ENCODE results near the gene PLEK2.
"Not testable (repeated sequence)": the region's sequence is repeated elsewhere in the genome, so short reads cannot be mapped to it uniquely, and the experiment has no call there.

PLEK2 gene

GRCh38 chr14:67420102-67420739 lies 8.3 kb upstream of the PLEK2 start:
- Mint-ChIP-seq H3K36me3 (ENCODE audit: low read depth) (no peaks in the 10 kb centered on the region), H3K27me3 (peaks cover 12% of the 10 kb centered on the region), H3K27ac (no peak overlapping the region), H3K9me3 (no peaks in the 10 kb centered on the region), H3K4me1 (ENCODE audit: low read depth) (no peaks in the 10 kb centered on the region), H3K4me3 (no peak overlapping the region)
- peak; percentile 50 for DNase-seq

- H3K36me3 Mint-ChIP-seq (ENCODE audit: low read depth), result no peaks in the 10 kb centered on the region
- DNase-seq, result no peak
- no peak overlapping the region for H3K4me3 Mint-ChIP-seq
- no peaks in the 10 kb centered on the region for H3K9me3 Mint-ChIP-seq
- H3K27me3 Mint-ChIP-seq, result peaks cover 4% of the 10 kb centered on the region
- H3K4me1 Mint-ChIP-seq (ENCODE audit: low read depth), result peaks cover 11% of the 10 kb centered on the region
- no peak overlapping the region for H3K27ac Mint-ChIP-seq
These were observed 6.6 kb upstream of the PLEK2 start for GRCh38 chr14:67418401-67419191.

GRCh38 chr14:67417633-67418032 lies 5.7 kb upstream of the PLEK2 start:
- no peak for DNase-seq
- Mint-ChIP-seq H3K27me3 (no peaks in the 10 kb centered on the region), H3K4me1 (ENCODE audit: low read depth) (peaks cover 11% of the 10 kb centered on the region), H3K4me3 (no peak overlapping the region), H3K36me3 (ENCODE audit: low read depth) (no peaks in the 10 kb centered on the region), H3K9me3 (no peaks in the 10 kb centered on the region), H3K27ac (no peak overlapping the region)

- H3K27ac Mint-ChIP-seq, result no peak overlapping the region
- DNase-seq, result no peak
- H3K9me3 Mint-ChIP-seq, result no peaks in the 10 kb centered on the region
- H3K27me3 Mint-ChIP-seq, result peaks cover 3% of the 10 kb centered on the region
- peaks cover 18% of the 10 kb centered on the region for H3K4me1 Mint-ChIP-seq (ENCODE audit: low read depth)
- no peaks in the 10 kb centered on the region for H3K36me3 Mint-ChIP-seq (ENCODE audit: low read depth)
- H3K4me3 Mint-ChIP-seq, result no peak overlapping the region
These were observed 4.8 kb upstream of the PLEK2 start for GRCh38 chr14:67416810-67417209.

- Mint-ChIP-seq H3K9me3 (no peaks in the 10 kb centered on the region), H3K4me1 (ENCODE audit: low read depth) (peaks cover 21% of the 10 kb centered on the region), H3K27me3 (peaks cover 9% of the 10 kb centered on the region), H3K27ac (no peak overlapping the region), H3K36me3 (ENCODE audit: low read depth) (no peaks in the 10 kb centered on the region), H3K4me3 (no peak overlapping the region)
- DNase-seq, result no peak
These were observed 4.1 kb upstream of the PLEK2 start for GRCh38 chr14:67416085-67416484.

- peaks cover 21% of the 10 kb centered on the region for H3K4me1 Mint-ChIP-seq (ENCODE audit: low read depth)
- not testable (repeated sequence) for H3K36me3 Mint-ChIP-seq (ENCODE audit: low read depth); H3K4me3 Mint-ChIP-seq; DNase-seq; H3K9me3 Mint-ChIP-seq; H3K27ac Mint-ChIP-seq
- peaks cover 10% of the 10 kb centered on the region for H3K27me3 Mint-ChIP-seq
These were observed 3.6 kb upstream of the PLEK2 start for GRCh38 chr14:67415610-67416009.

- H3K27me3 Mint-ChIP-seq, result peaks cover 10% of the 10 kb centered on the region
- H3K27ac Mint-ChIP-seq, result peak overlapping the region; percentile 52
- H3K36me3 Mint-ChIP-seq (ENCODE audit: low read depth), result no peaks in the 10 kb centered on the region
- H3K9me3 Mint-ChIP-seq, result no peaks in the 10 kb centered on the region
- peak; percentile 47 for DNase-seq
- H3K4me1 Mint-ChIP-seq (ENCODE audit: low read depth), result peaks cover 21% of the 10 kb centered on the region
- no peak overlapping the region for H3K4me3 Mint-ChIP-seq
These were observed 2.1 kb upstream of the PLEK2 start for GRCh38 chr14:67413806-67414769.

- H3K36me3 Mint-ChIP-seq (ENCODE audit: low read depth), result no peaks in the 10 kb centered on the region
- peak overlapping the region; percentile 58 for H3K4me3 Mint-ChIP-seq
- H3K4me1 Mint-ChIP-seq (ENCODE audit: low read depth), result peaks cover 21% of the 10 kb centered on the region
- peaks cover 10% of the 10 kb centered on the region for H3K27me3 Mint-ChIP-seq
- no peak for DNase-seq
- no peak overlapping the region for H3K27ac Mint-ChIP-seq
- H3K9me3 Mint-ChIP-seq, result no peaks in the 10 kb centered on the region
These were observed 595 bp downstream of the PLEK2 start for GRCh38 chr14:67411370-67411769.

GRCh38 chr14:67410313-67410712 lies 1.7 kb downstream of the PLEK2 start:
- H3K36me3 Mint-ChIP-seq (ENCODE audit: low read depth), result no peaks in the 10 kb centered on the region

GRCh38 chr14:67409461-67409860 lies 2.5 kb downstream of the PLEK2 start:
- Mint-ChIP-seq H3K27me3 (peaks cover 10% of the 10 kb centered on the region), H3K27ac (no peak overlapping the region), H3K4me1 (ENCODE audit: low read depth) (peaks cover 17% of the 10 kb centered on the region), H3K36me3 (ENCODE audit: low read depth) (no peaks in the 10 kb centered on the region), H3K4me3 (no peak overlapping the region), H3K9me3 (no peaks in the 10 kb centered on the region)
- no peak for DNase-seq

More at GRCh38 chr14:67410313-67410712, 1.7 kb downstream of the PLEK2 start:
- no peak overlapping the region for H3K4me3 Mint-ChIP-seq
- peaks cover 21% of the 10 kb centered on the region for H3K4me1 Mint-ChIP-seq (ENCODE audit: low read depth)
- H3K27ac Mint-ChIP-seq, result no peak overlapping the region
- H3K27me3 Mint-ChIP-seq, result peaks cover 10% of the 10 kb centered on the region
- H3K9me3 Mint-ChIP-seq, result no peaks in the 10 kb centered on the region
- no peak for DNase-seq

- H3K4me3 Mint-ChIP-seq; H3K36me3 Mint-ChIP-seq (ENCODE audit: low read depth); H3K9me3 Mint-ChIP-seq; DNase-seq; H3K27ac Mint-ChIP-seq: not testable (repeated sequence)
- Mint-ChIP-seq H3K4me1 (ENCODE audit: low read depth) (peaks cover 10% of the 10 kb centered on the region), H3K27me3 (peaks cover 10% of the 10 kb centered on the region)
These were observed 3.7 kb downstream of the PLEK2 start for GRCh38 chr14:67408122-67408801.

GRCh38 chr14:67405771-67406170 lies 6.2 kb downstream of the PLEK2 start:
- H3K9me3 Mint-ChIP-seq, result no peaks in the 10 kb centered on the region
- H3K4me3 Mint-ChIP-seq, result no peak overlapping the region
- H3K4me1 Mint-ChIP-seq (ENCODE audit: low read depth), result no peaks in the 10 kb centered on the region
- DNase-seq, result peak; percentile 20
- H3K27ac Mint-ChIP-seq, result no peak overlapping the region
- H3K36me3 Mint-ChIP-seq (ENCODE audit: low read depth), result no peaks in the 10 kb centered on the region
- no peaks in the 10 kb centered on the region for H3K27me3 Mint-ChIP-seq

GRCh38 chr14:67400434-67400833 lies 11.5 kb downstream of the PLEK2 start:
- H3K9me3 Mint-ChIP-seq, result no peaks in the 10 kb centered on the region
- no peak overlapping the region for H3K4me3 Mint-ChIP-seq
- no peak overlapping the region for H3K27ac Mint-ChIP-seq
- DNase-seq, result no peak
- H3K27me3 Mint-ChIP-seq, result no peaks in the 10 kb centered on the region
- no peaks in the 10 kb centered on the region for H3K4me1 Mint-ChIP-seq (ENCODE audit: low read depth)
- no peaks in the 10 kb centered on the region for H3K36me3 Mint-ChIP-seq (ENCODE audit: low read depth)

GRCh38 chr14:67397536-67397935 lies 14.4 kb downstream of the PLEK2 start:
- H3K27me3 Mint-ChIP-seq, result no peaks in the 10 kb centered on the region
- no peaks in the 10 kb centered on the region for H3K36me3 Mint-ChIP-seq (ENCODE audit: low read depth)
- no peaks in the 10 kb centered on the region for H3K9me3 Mint-ChIP-seq
- no peak overlapping the region for H3K27ac Mint-ChIP-seq
- no peak for DNase-seq
- H3K4me3 Mint-ChIP-seq, result no peak overlapping the region
- H3K4me1 Mint-ChIP-seq (ENCODE audit: low read depth), result no peaks in the 10 kb centered on the region
